HG02623 (cell line): ENCODE data around the gene CCL26.
"Not testable (repeated sequence)": the region's sequence is repeated elsewhere in the genome, so short reads cannot be mapped to it uniquely, and the experiment has no call there.

Experiments used
- ATAC-seq: cut with Tn5 transposase; IDR thresholded peaks from one replicate; pipeline ENCODE4 v1.9.1; 2021; ENCODE audit warnings: moderate library complexity; ENCODE audit not compliant: unreplicated experiment

Gene CCL26

GRCh38 chr7:75793676-75794075, 21.7 kb upstream of the CCL26 start:
- no peak for ATAC-seq

DNA sequence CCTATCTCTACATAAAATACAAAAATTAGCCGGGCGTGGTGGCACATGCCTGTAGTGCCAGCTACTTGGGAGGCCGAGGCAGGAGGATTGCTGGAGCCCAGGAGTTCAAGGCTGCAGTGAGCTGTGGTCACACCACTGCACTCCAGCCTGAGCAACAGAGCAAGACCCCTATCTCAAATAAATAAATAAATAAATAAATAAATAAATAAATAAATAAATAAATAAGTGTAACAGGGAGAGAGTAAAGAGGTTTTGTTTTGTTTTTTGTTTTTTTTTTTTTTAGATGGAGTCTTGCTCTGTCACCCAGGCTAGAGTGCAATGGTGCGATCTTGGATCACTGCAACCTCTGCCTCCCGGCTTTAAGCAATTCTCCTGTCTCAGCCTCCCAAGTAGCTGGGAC, 20.6 kb upstream of the CCL26 start:
- not testable (repeated sequence) for ATAC-seq

DNA sequence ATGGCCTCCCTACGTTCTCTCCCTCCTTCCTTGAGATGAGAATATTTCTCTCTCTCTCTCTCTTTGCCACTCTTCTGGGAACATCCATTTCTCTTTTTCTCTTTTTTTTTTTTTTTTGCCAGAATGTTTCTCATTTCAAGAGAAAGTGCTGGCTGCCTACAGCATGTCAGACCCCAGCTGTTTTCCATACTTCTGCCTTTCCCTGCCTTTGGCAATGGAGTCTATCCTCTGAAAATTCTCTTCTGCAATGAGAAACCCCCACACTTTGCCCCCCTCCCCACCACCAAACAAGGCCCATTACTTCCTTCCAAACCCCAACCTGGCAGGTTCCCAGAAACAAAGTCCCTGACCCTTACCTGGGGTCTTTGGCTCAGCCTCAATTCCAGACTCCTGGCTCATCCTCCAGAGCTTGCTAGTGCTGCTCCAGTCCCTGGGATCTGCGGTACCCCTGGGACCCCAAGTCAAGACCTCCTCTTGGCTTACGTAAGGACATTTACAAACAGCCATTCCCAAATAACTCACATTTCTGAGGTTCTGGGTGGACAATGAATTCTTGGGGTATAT, 17.4 kb upstream of the CCL26 start:
- ATAC-seq, result no peak

GRCh38 chr7:75788154-75788847, 16.3 kb upstream of the CCL26 start:
- not testable (repeated sequence) for ATAC-seq

DNA sequence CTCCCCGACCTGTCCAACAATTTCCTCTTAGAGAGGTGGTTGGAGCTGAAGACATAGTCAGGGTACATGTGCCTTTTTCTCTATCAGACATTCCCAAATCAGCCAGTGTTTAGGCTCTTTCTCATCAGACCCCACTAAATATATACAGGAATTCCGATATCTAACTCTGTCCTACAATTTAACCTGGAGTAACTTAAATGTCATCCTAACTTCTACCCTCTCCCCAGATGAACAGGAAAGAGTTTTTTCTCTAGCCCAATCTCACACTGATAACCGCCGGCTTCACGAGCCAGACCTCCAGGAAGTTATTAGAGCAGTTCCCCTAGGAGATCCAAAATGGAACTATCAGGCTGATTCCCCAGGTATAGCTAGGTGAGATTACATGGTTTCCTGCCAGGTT, 11.0 kb upstream of the CCL26 start:
- ATAC-seq, result not testable (repeated sequence)

DNA sequence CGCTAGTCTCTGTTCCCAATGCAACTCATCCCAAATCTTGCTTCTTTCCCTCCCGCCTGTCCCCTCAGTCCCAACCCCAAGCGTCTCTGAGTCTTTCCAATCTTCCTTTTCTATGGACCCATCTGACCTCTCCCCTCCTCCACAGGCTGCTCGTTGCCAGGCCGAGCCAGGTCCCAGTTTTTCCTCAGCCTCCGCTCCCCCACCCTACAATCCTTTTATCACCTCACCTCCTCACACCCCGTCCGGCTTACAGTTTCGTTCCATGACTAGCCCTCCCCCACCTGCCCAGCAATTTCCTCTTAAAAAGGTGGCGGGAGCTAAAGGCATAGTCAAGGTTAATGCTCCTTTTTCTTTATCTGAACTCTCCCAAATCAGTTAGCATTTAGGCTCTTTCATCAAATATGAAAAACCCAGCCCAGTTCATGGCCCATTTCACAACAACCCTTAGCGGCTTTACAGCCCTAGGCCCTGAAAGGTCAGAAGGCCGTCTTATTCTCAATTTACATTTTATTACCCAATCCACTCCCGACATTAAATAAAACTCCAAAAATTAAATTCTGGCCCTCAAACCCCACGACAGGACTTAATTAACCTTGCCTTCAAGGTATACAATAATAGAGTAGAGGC, 8.7 kb upstream of the CCL26 start:
- ATAC-seq, result not testable (repeated sequence)

- not testable (repeated sequence) for ATAC-seq
Measured at GRCh38 chr7:75779516-75779915, 7.5 kb upstream of the CCL26 start.

GRCh38 chr7:75779035-75779434, 7.0 kb upstream of the CCL26 start:
- ATAC-seq, result not testable (repeated sequence)

GRCh38 chr7:75776295-75776971, 4.4 kb upstream of the CCL26 start:
- ATAC-seq, result no peak

DNA sequence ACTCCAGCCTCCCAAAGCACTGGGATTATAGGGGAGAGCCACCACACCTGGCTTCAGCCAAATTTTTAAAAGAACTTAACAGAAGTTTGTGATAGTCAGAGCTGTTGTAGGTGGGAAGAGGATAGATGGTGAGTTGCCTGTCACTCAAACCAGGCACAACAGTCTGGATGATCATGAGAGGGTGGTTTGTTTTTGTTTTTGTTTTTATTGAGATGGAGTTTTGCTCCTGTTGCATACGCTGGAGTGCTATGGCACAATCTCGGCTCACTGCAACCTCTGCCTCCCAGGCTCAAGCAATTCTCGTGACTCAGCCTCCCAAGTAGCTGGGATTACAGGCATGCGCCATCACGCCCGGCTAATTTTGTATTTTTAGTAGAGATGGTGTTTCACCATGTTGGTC, 1.9 kb upstream of the CCL26 start:
- ATAC-seq, result not testable (repeated sequence)

GRCh38 chr7:75771224-75771623, 787 bp downstream of the CCL26 start:
- ATAC-seq, result no peak

DNA sequence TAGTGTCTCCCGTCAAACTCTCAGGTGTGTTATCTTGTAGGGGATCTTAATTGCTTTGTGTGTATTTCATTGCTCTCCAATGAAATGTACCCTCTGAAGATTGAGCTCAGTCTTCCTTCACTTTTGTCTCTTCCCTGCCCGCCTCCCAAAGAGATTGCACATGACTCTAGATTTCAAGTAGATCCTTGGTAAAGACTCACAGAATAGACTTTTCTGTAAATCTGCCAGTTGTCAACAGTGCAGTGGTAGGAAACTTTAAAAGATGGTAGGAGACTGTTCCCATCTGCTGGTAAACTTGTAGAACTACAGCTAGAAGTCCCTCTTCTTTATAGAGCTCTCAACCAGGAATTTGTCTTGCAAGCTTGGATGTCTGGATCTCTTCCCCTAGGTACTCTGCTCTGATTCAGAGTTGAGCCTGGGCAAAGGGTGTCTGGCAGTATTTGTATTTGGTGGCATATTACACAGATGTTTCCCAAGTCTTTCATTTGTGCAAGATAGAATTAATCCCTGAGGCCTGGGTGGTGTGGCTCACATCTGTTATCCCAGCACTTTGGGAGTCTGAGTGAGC, 9.6 kb downstream of the CCL26 start:
- ATAC-seq, result no peak

GRCh38 chr7:75761801-75762200, 10.2 kb downstream of the CCL26 start:
- not testable (repeated sequence) for ATAC-seq

GRCh38 chr7:75758491-75758890, 13.5 kb downstream of the CCL26 start:
- ATAC-seq, result no peak

DNA sequence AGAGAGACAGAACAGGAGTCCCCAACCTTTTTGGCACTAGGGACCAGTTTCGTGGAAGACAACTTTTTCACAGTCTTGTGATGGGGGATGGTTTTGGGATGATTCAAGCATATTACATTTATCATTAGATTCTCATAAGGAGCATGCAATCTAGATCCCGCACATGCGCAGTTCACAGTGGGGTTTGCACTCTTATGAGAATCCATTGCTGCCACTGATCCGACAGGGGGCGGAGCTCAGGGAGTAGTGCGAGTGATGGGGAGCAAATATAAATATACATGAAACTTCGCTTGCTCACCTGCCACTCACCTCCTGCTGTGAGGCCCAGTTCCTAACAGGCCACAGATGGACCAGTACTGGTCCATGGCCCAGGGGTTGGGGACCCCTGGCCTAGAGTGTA, 14.2 kb downstream of the CCL26 start:
- no peak for ATAC-seq

GRCh38 chr7:75756991-75757676, 14.9 kb downstream of the CCL26 start:
- no peak for ATAC-seq

GRCh38 chr7:75756206-75756990, 15.6 kb downstream of the CCL26 start:
- no peak for ATAC-seq

GRCh38 chr7:75743455-75743859, 28.6 kb downstream of the CCL26 start:
- no peak for ATAC-seq

DNA sequence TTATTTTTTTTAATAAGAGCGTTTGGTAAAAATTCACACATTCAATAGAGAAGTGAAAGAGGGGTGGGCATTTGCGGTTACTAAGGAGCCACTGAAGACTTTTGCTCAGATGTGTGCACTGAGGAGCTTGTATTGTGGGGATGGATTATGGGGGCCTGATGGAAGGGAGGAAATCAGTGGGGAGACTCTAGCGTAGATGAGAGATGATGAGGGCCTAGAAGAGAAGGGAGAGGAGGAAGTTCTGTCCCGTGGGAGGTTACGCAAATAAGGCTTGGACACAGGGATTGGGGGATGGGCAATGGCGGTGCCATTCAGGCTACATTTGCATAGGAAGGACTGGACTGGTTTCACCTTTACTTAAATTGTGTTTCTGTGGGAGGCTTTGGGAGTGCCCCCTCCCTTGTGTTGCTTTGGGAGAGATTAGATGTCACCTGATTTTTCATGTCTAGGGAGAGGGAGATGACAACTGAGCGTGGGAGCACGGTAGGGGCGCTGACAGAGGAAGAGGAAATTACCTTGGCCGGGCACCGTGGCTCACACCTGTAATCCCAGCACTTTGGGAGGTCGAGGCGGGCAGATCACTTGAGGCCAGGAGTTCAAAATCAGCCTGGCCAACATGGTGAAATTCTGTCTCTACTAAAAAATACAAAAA, 31.0 kb downstream of the CCL26 start:
- no peak for ATAC-seq
